ENCODE measurements around the gene YRDC.

DNA sequence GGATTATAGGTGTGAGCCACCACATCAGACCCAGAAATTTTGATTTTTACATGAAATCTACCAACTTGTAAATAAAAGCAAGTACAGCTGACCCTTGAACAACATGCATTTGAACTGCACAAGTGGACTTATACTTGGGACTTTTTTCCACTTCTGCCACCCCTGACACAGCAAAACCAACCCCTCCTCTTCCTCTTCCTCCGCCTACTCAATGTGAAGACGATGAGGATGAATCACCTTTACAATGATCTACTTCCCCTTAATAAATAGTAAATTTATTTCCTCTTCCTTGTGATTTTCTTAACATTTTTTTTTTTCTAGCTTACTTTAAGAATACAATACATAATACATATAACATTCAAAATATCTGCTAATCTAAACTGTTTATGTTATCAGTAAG lies 17.5 kb upstream of the YRDC start:
- TF ChIP-seq, protein P1, sequence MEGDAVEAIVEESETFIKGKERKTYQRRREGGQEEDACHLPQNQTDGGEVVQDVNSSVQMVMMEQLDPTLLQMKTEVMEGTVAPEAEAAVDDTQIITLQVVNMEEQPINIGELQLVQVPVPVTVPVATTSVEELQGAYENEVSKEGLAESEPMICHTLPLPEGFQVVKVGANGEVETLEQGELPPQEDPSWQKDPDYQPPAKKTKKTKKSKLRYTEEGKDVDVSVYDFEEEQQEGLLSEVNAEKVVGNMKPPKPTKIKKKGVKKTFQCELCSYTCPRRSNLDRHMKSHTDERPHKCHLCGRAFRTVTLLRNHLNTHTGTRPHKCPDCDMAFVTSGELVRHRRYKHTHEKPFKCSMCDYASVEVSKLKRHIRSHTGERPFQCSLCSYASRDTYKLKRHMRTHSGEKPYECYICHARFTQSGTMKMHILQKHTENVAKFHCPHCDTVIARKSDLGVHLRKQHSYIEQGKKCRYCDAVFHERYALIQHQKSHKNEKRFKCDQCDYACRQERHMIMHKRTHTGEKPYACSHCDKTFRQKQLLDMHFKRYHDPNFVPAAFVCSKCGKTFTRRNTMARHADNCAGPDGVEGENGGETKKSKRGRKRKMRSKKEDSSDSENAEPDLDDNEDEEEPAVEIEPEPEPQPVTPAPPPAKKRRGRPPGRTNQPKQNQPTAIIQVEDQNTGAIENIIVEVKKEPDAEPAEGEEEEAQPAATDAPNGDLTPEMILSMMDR (IDR thresholded peaks at IDR 0.05), result no peak
- no peak for TF ChIP-seq POLR2A (IDR thresholded peaks at IDR 0.05)

Measured in testis (tissue), 2 donors.